ENCODE measurements around the gene SMIM35.

Gene SMIM35

GRCh38 chr11:117962826-117963225 is 123.9 kb downstream of the SMIM35 start:
- DNase-seq (ENCODE audit: low spot score): no peak
- TF ChIP-seq CTCF (IDR thresholded peaks at IDR 0.05; ENCODE audit: borderline replicate concordance, control extremely low read depth, extremely low read depth, insufficient read depth, missing control alignments): no peak
- in situ Hi-C loops (cut with MboI; ENCODE audit: low sequenced_read_pairs, unreplicated experiment): no loop called here

GRCh38 chr11:117961896-117962295 is 124.9 kb downstream of the SMIM35 start:
- no peak for TF ChIP-seq CTCF (IDR thresholded peaks at IDR 0.05; ENCODE audit: borderline replicate concordance, control extremely low read depth, extremely low read depth, insufficient read depth, missing control alignments)
- no peak for DNase-seq (ENCODE audit: low spot score)

GRCh38 chr11:117960406-117960805 is 126.4 kb downstream of the SMIM35 start:
- in situ Hi-C loops (cut with MboI; ENCODE audit: low sequenced_read_pairs, unreplicated experiment): no loop called here
- no peak for DNase-seq (ENCODE audit: low spot score)
- no peak for TF ChIP-seq CTCF (IDR thresholded peaks at IDR 0.05; ENCODE audit: borderline replicate concordance, control extremely low read depth, extremely low read depth, insufficient read depth, missing control alignments)

More at GRCh38 chr11:117961896-117962295, 124.9 kb downstream of the SMIM35 start:
- in situ Hi-C loops (cut with MboI; ENCODE audit: low sequenced_read_pairs, unreplicated experiment): no loop called here

- DNase-seq (ENCODE audit: low spot score): peak; percentile 11
- in situ Hi-C loops (cut with MboI; ENCODE audit: low sequenced_read_pairs, unreplicated experiment): no loop called here
- no peak for TF ChIP-seq CTCF (IDR thresholded peaks at IDR 0.05; ENCODE audit: borderline replicate concordance, control extremely low read depth, extremely low read depth, insufficient read depth, missing control alignments)
Measured at GRCh38 chr11:117959438-117960149, 127.2 kb downstream of the SMIM35 start.

- DNase-seq (ENCODE audit: low spot score): no peak
- TF ChIP-seq CTCF (IDR thresholded peaks at IDR 0.05; ENCODE audit: borderline replicate concordance, control extremely low read depth, extremely low read depth, insufficient read depth, missing control alignments): no peak
- in situ Hi-C loops (cut with MboI; ENCODE audit: low sequenced_read_pairs, unreplicated experiment): no loop called here
Measured at GRCh38 chr11:117958949-117959348, 127.8 kb downstream of the SMIM35 start.
